ENCODE results near the gene S100PBP.
A peak's percentile ranks its signal among the peaks of the same experiment; 100 is the strongest.

Gene S100PBP

DNA sequence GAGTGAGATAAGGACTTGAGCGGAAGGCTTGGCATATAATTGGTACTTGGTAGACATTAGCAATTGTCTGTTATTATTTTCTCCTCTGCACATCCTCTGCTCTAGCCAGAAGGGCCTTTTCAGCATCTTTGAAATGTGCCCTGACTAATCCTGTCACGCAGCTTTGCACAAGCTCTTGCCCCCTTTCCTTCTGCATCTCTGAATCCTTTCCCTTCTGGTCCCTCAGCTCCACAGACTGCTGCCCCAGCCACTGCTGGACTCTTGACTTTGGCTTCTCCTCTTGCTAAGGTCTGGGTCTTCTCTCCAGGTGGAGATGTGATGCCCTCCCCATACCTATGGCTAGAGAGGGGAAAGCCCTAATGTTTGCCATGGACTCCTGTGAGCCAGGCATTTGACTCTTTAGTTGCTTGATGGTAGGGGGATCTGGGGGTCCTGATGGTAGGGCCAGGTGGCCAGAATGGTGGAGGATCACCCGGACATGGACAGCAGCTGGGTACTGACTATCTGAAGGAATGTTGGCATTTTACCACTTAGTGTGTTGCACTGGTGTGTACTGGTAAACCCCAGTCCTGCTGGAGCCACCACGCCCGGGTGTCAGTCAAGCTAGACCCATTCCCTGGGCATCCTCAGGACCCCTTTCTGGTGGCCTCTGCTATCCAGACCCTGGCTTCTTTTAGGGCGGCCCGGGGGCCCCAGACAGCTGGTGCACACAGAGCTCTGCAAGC is 73.2 kb downstream of the S100PBP start:
- TF ChIP-seq JUND (IDR thresholded peaks at IDR 0.05; ENCODE audit: low read depth) = no peak
- DNase-seq (ENCODE audit: low read depth in 1 of 2, low spot score in 1 of 2) = no peak
- in situ Hi-C loops (cut with HindIII; ENCODE audit: low pct_unique_long_range_greater_than_20kb, low sequenced_read_pairs) = no loop called here

DNA sequence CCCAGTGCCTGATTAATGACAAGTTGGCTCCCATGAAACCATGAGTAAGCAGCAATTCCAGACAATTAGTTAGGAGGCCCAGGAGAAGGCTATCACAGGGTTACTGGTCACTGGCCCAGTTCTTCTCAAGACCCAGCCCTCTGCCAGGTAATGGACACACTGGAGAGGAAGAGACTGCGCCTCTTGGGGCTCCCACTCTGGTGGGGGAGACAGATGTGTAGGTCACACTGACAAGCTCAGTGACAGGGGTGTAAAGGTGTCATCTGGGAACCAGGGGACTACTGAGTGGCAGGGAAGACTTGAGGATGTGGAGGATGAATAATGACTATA is 73.8 kb downstream of the S100PBP start:
- DNase-seq (ENCODE audit: low read depth in 1 of 2, low spot score in 1 of 2) = no peak
- in situ Hi-C loops (cut with HindIII; ENCODE audit: low pct_unique_long_range_greater_than_20kb, low sequenced_read_pairs) = no loop called here
- no peak for TF ChIP-seq JUND (IDR thresholded peaks at IDR 0.05; ENCODE audit: low read depth)

DNA sequence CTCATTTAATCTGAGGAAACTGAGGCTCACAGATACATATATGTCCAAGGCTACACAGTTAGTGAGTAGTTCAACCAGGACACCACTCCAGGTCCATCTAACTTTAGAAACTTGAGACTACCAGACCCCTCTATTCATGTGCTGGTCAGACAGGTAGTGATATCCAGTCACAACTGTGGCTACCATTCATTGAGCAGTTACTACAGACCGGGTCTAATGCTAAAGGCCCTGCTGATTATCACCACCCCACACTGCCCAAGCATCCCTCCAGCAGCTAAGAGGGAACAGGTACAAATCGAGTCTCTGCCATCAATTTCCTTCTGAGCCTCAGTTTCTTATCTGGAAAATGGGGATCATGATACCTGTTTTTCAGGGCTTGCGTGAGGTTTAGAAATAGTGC is 74.2 kb downstream of the S100PBP start:
- in situ Hi-C loops (cut with HindIII; ENCODE audit: low pct_unique_long_range_greater_than_20kb, low sequenced_read_pairs) = no loop called here
- no peak for TF ChIP-seq JUND (IDR thresholded peaks at IDR 0.05; ENCODE audit: low read depth)
- DNase-seq (ENCODE audit: low read depth in 1 of 2, low spot score in 1 of 2) = no peak

DNA sequence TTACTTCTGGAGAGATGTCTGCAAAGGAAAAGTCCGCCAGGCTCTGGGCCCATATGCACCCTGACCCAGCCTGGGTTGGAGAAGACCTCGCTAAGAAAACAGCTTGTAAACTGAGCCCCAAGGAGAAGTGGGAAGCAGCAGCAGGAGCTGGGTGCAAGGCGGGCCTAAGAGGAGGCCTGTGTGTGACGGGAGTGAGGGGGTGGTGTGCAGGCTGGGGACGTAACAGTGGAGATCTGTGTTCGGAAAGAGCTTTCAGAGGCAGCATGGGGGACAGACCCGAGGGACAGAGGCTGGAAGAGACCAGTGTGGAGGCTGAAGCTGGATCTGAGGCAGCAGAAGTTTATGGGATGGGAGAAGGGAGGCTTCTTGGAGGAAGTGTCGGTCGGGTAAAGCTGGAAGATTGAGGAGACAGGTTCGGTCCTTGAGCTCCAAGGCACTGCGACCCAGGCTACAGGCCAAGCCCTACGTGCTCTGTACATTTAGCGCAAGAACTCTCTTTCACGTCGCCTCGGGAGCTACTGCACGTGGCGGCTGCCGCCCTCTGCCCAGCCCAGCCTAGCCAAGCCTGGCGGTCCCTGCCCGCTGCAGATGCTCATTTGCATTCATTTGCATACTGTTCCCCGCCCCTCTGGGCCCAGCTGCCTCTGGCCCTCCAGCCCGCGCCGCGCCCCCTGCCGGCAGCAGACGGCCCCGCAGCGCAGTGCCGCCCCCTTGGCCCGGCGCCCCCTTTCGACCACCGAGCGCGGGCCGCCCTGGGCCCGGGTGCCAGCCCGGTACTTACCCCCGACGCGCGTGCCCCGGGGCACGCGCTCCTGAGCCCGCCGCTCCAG is 75.1 kb downstream of the S100PBP start:
- peak in 1 of 2 experiments; percentile 29 for DNase-seq (ENCODE audit: low read depth in 1 of 2, low spot score in 1 of 2)
- TF ChIP-seq JUND (IDR thresholded peaks at IDR 0.05; ENCODE audit: low read depth) = no peak
- in situ Hi-C loops (cut with HindIII; ENCODE audit: low pct_unique_long_range_greater_than_20kb, low sequenced_read_pairs) = no loop called here

DNA sequence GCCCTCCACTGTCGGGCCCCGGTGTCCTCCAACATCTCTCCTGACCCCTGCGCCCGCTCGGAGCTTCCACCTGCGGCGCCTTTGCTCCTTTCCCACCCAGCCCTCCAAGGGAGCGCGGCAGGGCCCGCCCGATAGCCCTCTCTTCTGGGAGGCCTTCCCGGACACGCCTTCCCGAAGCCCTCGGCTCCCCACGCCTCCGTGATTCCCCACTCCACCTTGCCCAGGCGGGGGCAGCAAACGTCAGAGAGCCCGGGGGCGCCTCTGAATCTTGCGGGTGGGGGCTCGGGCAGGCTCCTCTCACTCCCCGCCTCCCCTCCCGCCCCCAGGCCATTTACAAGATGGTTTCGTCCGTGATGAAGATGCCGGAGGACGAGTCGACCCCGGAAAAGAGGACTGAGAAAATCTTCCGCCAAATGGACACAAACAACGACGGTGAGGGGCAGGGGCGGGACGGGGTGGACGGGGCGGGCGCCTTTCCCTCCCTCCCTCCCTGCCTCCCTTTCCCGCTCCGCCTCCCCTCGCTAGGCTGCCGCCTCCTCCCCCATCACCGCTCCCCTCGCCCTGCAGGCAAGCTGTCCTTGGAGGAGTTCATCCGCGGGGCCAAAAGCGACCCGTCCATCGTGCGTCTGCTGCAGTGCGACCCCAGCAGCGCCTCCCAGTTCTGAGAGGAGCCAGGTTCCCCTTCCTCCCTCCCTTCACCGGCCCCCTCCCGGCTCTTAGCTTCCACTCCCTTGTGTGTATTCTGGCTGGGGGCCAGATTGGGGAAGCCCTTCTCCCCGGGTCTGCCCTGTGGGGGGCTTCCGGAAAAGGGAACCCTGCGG is 76.0 kb downstream of the S100PBP start:
- in situ Hi-C loops (cut with HindIII; ENCODE audit: low pct_unique_long_range_greater_than_20kb, low sequenced_read_pairs) = no loop called here
- TF ChIP-seq JUND (IDR thresholded peaks at IDR 0.05; ENCODE audit: low read depth) = no peak
- no peak for DNase-seq (ENCODE audit: low read depth in 1 of 2, low spot score in 1 of 2)

DNA sequence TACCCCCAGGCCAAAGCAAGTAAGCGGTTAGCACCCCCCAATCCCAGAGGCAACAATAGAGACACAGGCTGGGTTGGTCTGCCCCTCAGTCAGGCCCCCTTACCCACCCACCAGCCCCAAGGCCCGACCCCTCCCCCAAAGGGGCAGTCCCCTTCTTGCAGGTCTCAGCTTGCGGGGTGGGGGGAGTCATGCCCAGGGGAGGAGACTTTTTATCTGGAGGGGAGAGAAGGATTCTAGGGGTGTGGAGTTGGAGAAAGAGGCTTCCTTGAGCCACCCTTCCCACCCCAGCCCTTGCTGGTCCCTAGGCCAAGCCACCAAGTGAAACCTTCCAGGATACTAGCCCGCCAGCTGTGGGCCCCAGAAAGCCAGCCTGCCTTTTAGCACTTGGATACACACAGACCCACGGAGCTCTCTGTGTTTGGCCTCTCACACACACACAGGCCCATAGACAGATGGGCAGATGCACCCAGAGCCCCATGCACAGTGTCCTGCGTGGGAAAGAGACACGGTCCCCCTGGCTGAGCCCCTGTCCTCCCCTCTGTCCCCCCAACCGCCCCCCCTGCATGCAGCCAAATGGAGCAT is 76.7 kb downstream of the S100PBP start:
- no peak for DNase-seq (ENCODE audit: low read depth in 1 of 2, low spot score in 1 of 2)
- in situ Hi-C loops (cut with HindIII; ENCODE audit: low pct_unique_long_range_greater_than_20kb, low sequenced_read_pairs) = no loop called here
- TF ChIP-seq JUND (IDR thresholded peaks at IDR 0.05; ENCODE audit: low read depth) = no peak

DNA sequence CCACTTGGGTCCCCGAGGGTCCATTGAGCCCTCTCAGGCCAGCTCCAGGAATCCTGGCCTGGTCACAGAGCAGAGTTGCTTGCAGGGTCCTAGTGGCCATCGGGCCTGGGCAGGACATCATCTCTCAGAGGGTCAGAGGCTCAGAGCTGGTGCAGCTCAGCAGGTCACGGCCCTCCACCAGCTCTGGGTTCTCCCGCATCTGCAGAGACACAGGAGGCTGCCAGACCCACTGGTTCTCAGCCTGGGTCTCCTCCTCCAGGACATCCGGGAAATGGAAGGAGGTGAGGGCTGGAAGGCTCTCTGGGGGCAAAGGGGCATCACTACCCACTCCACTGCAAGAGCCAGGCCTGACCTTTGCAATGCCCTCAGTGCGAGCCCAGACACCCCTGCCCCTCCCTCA is 77.2 kb downstream of the S100PBP start:
- in situ Hi-C loops (cut with HindIII; ENCODE audit: low pct_unique_long_range_greater_than_20kb, low sequenced_read_pairs) = no loop called here
- DNase-seq (ENCODE audit: low read depth in 1 of 2, low spot score in 1 of 2) = no peak
- TF ChIP-seq JUND (IDR thresholded peaks at IDR 0.05; ENCODE audit: low read depth) = no peak

DNA sequence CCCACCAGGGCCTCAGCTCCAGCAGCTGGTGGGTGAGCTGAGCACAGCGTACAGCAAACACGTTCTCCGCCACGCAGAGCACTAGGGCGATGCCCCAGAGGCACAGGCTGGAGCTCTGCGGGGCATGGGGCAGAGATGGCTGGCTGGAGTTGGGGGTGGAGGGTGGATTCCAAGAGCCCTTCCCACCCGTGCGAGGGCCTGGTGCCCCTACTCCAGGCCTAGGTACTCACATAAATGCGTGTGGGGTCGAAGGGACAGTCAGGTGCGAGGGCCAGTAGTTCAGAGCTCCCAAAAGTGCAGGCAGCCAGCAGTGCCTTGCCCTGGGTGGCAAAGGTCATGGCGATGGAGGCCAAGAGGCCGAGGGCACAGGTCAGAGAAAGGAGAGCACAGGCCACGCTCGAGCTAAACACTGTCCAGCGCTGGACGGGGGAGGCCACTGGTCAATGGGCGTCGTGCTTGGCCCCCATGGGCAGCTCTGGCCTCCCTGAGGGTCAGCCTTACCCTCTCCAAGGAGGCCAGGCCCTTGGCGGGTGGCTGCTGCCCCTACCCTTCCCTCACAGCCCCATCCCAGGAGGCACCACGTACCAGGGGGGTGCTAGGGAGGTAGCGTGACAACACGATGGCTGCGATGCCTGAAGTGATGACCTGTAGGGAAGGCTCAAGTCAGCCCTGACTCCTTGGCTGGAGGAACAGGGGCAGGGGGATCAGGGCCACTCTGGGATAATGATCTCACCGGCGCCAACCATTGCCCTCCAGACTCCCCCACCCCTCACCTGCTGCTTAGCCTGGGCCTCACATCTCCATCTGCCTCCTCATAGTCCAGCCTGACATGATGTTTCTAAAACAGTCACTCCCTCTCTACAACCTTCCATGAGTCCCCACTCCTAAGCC is 78.1 kb downstream of the S100PBP start:
- in situ Hi-C loops (cut with HindIII; ENCODE audit: low pct_unique_long_range_greater_than_20kb, low sequenced_read_pairs) = no loop called here
- no peak for DNase-seq (ENCODE audit: low read depth in 1 of 2, low spot score in 1 of 2)
- TF ChIP-seq JUND (IDR thresholded peaks at IDR 0.05; ENCODE audit: low read depth) = no peak

DNA sequence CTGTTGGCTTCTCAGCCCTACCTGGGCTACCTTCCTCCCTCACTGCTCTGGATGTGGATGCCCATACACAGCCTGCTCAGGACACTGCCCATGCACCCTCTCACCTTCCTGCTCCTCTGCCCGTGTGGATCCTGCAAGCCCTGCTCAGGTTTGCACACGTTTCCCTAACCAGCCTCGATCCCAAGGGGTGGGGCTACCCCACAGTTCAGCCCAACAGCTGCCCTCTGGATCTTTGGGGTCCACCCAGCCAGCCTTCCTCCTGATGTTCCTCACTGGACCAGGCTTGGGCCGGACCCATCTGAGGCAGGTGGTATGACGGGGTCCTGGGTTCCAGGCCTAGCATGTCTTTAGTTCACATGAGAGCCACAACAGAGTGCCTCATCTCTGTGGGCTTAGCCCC is 79.0 kb downstream of the S100PBP start:
- in situ Hi-C loops (cut with HindIII; ENCODE audit: low pct_unique_long_range_greater_than_20kb, low sequenced_read_pairs) = no loop called here
- no peak for DNase-seq (ENCODE audit: low read depth in 1 of 2, low spot score in 1 of 2)
- TF ChIP-seq JUND (IDR thresholded peaks at IDR 0.05; ENCODE audit: low read depth) = no peak

DNA sequence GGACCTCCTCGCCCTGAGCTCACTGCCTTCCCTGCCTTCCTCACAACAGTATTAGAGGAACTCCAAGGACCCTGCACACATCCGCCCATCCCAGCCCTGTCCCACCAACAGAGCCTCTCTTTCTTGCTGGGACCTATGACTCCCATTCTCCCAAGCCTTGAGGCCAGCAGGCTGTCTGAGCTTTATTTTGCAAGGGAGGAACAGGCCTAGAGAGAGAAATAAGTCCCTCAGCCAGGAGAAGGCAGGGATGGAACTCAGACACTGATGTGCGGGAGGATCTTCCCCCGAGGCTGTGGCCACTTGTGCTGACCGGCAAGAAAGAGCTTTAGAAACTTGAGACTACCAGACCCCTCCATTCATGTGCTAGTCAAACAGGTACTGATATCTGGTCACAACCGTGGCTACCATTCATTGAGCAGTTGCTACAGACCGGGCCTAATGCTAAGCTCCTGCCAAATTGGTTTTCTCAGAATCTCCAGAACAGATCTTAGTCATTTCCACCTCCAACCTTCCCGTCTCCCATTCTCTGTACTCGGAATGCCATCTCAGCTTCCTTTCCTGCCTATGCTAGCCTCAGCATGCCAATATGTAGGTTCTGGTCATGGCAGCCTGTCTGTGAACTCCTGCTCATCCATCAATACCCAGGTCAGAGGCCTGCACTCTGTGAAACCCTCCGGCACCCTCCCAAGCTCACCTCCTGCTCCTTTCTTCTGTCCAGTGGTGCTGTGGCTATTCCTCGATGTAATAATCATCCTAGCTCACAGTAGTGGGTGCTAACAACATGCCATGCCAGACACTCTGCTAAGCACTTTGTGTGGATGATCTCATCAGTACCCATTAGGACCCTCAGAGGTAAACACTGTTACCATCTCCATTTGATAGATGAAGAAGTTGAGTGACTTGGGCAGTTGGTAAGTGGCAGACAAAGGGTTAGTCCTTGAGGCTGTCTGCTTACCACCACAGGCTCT is 79.9 kb downstream of the S100PBP start:
- DNase-seq (ENCODE audit: low read depth in 1 of 2, low spot score in 1 of 2) = no peak
- in situ Hi-C loops (cut with HindIII; ENCODE audit: low pct_unique_long_range_greater_than_20kb, low sequenced_read_pairs) = no loop called here
- TF ChIP-seq JUND (IDR thresholded peaks at IDR 0.05; ENCODE audit: low read depth) = no peak

DNA sequence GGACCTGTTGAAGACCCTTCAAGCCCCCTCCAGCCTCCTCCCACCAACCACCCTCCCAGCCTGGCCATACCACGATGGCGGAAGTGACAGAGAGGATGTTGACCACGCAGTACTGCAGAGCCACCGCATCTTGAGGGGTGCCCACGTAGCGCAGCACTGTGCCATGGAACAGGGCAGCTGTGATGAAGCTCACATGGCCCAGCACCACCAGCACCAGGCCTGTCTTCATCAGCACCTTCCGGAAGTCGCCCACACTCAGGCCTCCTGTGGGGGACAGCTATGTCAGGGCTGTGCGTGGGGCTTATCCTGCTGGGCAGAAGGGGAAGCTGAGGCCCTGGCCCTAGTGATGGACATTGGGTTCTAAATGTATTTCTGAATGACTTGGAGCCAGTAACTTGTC is 80.6 kb downstream of the S100PBP start:
- TF ChIP-seq JUND (IDR thresholded peaks at IDR 0.05; ENCODE audit: low read depth) = no peak
- no peak for DNase-seq (ENCODE audit: low read depth in 1 of 2, low spot score in 1 of 2)
- in situ Hi-C loops (cut with HindIII; ENCODE audit: low pct_unique_long_range_greater_than_20kb, low sequenced_read_pairs) = no loop called here
